ENCODE data around the gene CIAO1. TPM values are rescaled to one million over a fixed set of nuclear protein-coding genes. Genes with fewer than 3 reads are reported as not detected.
A peak's percentile ranks its signal among the peaks of the same experiment; 100 is the strongest.

The CIAO1 gene
- total and polyA plus RNA-seq, 2 of the 13 experiments (the other 11 are each of a cell fraction or from before 2014, with no cell fraction given), result 99.3 to 120 TPM

DNA sequence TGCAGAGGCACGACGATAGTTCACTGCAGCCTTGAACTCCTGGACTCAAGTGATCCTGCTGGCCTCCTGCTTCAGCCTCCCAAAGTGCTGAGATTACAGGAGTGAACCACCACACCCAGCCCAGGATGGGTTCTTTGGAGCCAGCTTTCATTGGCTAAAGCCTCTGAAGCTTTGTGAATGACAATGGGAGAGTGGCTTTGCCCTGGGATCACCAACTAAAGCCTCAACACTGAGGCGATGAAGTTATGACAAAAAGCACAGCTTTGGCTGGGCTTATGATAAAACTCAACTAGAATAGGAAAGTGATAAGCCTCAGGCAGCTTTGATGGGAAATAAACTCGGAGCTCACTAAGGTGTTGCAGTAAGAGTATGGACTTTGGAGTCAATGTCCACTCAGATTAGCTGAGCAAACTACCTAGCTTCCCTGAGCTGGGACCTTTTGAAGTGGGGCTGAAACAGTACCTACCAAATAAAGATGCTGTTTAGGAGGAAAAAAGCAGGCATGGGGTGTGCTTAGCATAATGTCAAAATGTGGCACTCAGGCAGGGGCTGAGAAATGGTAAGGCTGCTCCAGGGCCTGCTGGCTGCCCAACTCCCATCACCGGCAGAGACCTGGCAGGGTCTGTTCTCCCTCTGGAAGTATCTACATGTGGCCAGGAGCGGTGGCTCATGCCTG is 4.6 kb upstream of the CIAO1 start (continued):
- TF ChIP-seq, protein P1, sequence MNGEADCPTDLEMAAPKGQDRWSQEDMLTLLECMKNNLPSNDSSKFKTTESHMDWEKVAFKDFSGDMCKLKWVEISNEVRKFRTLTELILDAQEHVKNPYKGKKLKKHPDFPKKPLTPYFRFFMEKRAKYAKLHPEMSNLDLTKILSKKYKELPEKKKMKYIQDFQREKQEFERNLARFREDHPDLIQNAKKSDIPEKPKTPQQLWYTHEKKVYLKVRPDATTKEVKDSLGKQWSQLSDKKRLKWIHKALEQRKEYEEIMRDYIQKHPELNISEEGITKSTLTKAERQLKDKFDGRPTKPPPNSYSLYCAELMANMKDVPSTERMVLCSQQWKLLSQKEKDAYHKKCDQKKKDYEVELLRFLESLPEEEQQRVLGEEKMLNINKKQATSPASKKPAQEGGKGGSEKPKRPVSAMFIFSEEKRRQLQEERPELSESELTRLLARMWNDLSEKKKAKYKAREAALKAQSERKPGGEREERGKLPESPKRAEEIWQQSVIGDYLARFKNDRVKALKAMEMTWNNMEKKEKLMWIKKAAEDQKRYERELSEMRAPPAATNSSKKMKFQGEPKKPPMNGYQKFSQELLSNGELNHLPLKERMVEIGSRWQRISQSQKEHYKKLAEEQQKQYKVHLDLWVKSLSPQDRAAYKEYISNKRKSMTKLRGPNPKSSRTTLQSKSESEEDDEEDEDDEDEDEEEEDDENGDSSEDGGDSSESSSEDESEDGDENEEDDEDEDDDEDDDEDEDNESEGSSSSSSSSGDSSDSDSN (CRISPR knock-in tag; IDR thresholded peaks at IDR 0.05), result no peak
- no peak for TF ChIP-seq CHCHD3 (CRISPR knock-in tag; IDR thresholded peaks at IDR 0.05)
- no peak for TF ChIP-seq ZNF549 (CRISPR knock-in tag; IDR thresholded peaks at IDR 0.05)
- no peak for TF ChIP-seq MLX (CRISPR knock-in tag; IDR thresholded peaks at IDR 0.05)
- TF ChIP-seq ZMAT3 (CRISPR knock-in tag; conservative IDR thresholded peaks at IDR 0.05), result no peak
- no peak for TF ChIP-seq TBP (CRISPR knock-in tag; IDR thresholded peaks at IDR 0.05)
- no peak for TF ChIP-seq ZNF891 (CRISPR knock-in tag; IDR thresholded peaks at IDR 0.05)
- TF ChIP-seq ZBTB2 (CRISPR knock-in tag; IDR thresholded peaks at IDR 0.05; ENCODE audit: low read depth), result no peak
- TF ChIP-seq ATM (IDR thresholded peaks at IDR 0.05; ENCODE audit: borderline replicate concordance), result no peak
- TF ChIP-seq PITX1 (CRISPR knock-in tag; IDR thresholded peaks at IDR 0.05), result peak; percentile 73
- no peak for TF ChIP-seq RCOR2 (CRISPR knock-in tag; IDR thresholded peaks at IDR 0.05)
- peak; percentile 69 for TF ChIP-seq FOXA3 (CRISPR knock-in tag; IDR thresholded peaks at IDR 0.05)
- TF ChIP-seq ZNF101 (CRISPR knock-in tag; IDR thresholded peaks at IDR 0.05; ENCODE audit: borderline replicate concordance, low read depth), result no peak
- TF ChIP-seq, protein P2, sequence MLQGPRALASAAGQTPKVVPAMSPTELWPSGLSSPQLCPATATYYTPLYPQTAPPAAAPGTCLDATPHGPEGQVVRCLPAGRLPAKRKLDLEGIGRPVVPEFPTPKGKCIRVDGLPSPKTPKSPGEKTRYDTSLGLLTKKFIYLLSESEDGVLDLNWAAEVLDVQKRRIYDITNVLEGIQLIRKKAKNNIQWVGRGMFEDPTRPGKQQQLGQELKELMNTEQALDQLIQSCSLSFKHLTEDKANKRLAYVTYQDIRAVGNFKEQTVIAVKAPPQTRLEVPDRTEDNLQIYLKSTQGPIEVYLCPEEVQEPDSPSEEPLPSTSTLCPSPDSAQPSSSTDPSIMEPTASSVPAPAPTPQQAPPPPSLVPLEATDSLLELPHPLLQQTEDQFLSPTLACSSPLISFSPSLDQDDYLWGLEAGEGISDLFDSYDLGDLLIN (CRISPR knock-in tag; IDR thresholded peaks at IDR 0.05; ENCODE audit: borderline replicate concordance), result no peak
- TF ChIP-seq ZNF660 (CRISPR knock-in tag; IDR thresholded peaks at IDR 0.05; ENCODE audit: borderline replicate concordance, low read depth), result no peak
- TF ChIP-seq NR2F6 (IDR thresholded peaks at IDR 0.05), result no peak
- TF ChIP-seq NR2F6 (CRISPR knock-in tag; IDR thresholded peaks at IDR 0.05), result peak; percentile 44; the same call in 1 of the 2 replicates
- TF ChIP-seq ETV6 (CRISPR knock-in tag; conservative IDR thresholded peaks at IDR 0.05), result no peak; the same call in 1 of the 2 replicates
- TF ChIP-seq ZNF775 (CRISPR knock-in tag; IDR thresholded peaks at IDR 0.05; ENCODE audit: borderline replicate concordance), result no peak
- no peak; the same call in 1 of the 2 replicates for TF ChIP-seq ZC3H4 (CRISPR knock-in tag; IDR thresholded peaks at IDR 0.05; ENCODE audit: borderline replicate concordance)
- no peak for TF ChIP-seq STAT5B (CRISPR knock-in tag; IDR thresholded peaks at IDR 0.05)
- no peak for TF ChIP-seq HIVEP1 (CRISPR knock-in tag; IDR thresholded peaks at IDR 0.05)
- no peak for TF ChIP-seq TOE1 (CRISPR knock-in tag; IDR thresholded peaks at IDR 0.05)
- no peak for TF ChIP-seq ZNF280B (CRISPR knock-in tag; IDR thresholded peaks at IDR 0.05; ENCODE audit: borderline replicate concordance)
- no peak; the same call in 1 of the 2 replicates for TF ChIP-seq POLR2AphosphoS5 (IDR thresholded peaks at IDR 0.05; ENCODE audit: low read depth, low read length)

All from HepG2 (cell line).